GM12801 (cell line): Measurements from ENCODE around the gene IL7R.

ENCODE experiments used
- TF ChIP-seq, protein P1 (sequence below): IDR thresholded peaks from one replicate; pipeline ENCODE4 v1.5.1; 2011; ENCODE audit warnings: control low read depth; ENCODE audit not compliant: insufficient read length; ENCODE audit errors: extremely low read depth

Gene IL7R

DNA sequence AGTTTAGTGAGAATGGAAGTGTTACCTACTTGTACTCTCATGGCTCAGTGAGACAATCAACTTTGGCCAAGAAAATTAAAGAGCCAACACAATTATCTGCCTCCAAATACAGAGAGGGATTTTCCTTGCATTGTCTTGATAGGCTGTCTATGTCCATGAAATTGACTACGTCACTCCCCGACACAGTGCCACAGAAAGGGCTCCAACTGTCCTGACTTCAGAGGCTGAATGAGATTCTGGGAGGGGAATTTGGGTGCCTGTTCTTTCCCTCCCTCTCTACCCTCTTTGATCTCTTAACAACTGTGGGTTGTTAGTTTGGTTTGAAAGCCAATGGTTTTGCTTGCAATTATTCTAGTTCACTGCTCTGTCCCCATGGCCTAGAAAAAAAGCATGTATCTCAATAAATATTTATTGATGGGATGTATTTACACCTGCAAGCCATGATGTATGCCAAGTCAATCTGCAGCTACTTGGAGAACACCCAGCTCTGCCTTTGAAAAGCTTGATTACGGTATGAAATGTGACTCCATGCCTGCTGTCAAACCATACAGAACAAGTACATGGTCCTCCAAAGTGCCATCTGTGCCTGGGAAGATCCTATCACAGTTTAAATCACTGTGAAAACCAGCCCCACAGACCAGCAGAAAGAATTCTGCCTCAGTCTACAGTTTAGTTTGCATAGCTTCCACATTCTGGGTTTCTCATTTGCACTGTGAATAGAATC lies 44.4 kb downstream of the IL7R start:
- TF ChIP-seq, protein P1, sequence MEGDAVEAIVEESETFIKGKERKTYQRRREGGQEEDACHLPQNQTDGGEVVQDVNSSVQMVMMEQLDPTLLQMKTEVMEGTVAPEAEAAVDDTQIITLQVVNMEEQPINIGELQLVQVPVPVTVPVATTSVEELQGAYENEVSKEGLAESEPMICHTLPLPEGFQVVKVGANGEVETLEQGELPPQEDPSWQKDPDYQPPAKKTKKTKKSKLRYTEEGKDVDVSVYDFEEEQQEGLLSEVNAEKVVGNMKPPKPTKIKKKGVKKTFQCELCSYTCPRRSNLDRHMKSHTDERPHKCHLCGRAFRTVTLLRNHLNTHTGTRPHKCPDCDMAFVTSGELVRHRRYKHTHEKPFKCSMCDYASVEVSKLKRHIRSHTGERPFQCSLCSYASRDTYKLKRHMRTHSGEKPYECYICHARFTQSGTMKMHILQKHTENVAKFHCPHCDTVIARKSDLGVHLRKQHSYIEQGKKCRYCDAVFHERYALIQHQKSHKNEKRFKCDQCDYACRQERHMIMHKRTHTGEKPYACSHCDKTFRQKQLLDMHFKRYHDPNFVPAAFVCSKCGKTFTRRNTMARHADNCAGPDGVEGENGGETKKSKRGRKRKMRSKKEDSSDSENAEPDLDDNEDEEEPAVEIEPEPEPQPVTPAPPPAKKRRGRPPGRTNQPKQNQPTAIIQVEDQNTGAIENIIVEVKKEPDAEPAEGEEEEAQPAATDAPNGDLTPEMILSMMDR = no peak

DNA sequence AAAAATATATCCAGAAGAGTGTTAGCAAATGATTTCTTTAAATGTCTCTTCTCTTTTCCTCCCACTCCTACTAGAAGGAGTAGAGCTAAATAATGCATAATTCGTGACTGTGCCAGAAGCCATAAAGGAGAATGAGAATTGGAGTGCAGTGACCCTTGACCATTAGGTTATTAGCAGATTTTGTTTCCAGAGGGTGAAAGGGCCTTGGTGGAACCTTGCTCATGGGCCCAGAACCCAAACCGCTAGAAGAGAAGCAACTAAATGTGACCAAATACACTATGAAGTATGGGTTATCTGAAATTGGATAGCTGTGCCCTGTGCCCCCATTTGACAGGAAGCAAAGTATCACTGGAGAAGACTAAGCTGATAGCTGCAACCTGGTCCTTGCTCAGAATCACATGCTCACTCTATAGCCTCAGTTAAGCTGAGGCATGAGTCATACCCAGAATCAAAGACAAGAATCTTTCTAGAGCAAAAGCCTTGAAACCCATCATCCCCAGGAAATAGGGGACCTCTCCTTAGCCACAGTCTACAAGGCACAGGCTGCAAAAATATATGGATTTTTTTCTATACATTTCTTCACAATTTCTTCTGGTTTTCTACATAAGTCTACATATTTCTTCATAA lies 45.5 kb downstream of the IL7R start:
- TF ChIP-seq, protein P1 = no peak

DNA sequence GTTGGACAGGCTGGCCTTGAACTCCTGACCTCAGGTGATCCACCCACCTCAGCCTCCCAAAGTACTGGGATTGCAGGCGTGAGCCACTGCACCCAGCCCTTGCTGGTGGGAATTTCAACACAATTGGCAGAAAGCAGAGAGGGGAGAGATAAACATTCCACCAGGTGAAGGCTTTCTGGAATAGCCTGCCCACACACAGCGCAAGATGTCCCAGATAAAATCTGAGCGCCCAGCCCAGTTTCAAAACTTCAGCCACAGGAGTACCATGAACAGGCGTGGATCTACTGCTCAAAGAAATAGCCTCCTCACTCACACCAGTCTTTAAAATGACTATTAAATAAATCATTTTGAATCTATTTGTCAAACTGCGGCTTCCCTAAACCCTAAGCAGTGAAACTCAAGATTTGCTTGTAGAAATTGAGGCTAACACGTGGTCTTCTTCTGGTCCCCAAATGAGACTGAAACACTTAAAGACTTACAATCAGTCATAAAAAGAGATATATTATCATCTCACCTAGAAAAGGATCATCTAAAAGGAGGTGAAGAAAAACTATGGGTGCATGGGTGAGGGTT lies 47.0 kb downstream of the IL7R start:
- TF ChIP-seq, protein P1 = no peak

DNA sequence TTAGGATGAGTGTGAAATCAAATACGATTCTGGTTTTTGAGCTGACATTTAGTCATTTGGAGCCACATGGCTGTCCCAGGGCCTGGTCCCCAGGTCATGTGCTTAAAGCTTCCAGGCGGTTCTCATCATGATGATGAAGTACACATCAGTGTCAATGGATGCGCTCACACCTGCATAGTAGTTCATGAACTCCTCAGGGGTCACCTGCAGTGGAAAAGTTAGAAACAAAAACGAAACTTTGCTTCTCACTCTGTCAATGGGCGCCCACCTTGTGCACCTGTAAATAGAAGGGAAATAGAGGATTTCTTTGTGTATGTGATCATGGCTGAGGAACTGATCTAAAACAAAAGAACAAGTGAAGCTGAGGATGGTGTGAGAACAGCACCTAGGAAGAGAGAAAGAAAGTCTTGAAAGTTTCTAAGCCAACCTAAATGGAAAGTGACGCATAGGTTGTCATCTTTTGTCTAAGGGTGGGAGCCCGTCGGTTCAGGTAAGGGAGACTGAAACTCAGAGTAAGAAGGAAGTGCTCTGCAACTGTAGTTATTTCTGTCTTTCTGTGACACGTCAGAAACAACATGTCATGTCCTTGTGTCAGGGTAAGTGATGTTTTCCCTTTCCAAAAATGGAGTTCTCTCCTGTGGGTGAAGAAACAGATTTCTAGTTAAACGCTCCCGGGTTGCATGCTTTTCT lies 47.9 kb downstream of the IL7R start:
- TF ChIP-seq, protein P1 = no peak

DNA sequence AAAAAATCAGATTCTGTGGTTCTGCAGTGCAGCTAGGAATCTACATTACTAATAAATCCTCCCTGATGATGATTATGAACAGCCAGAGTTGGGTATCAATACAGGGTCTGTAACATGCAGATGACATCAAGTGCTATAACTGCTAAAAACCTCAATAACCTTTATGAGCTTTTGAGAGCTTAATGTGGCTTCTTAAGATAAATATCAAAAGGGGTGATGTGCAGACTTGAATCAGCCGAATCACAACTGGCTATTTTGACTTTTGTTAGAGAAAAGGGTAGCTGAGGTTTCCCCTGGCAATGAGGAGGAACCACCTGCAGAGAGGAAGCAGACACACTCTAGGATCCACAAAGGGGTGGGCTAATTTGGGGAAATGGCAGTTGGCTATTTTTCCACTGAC lies 51.5 kb downstream of the IL7R start:
- TF ChIP-seq, protein P1 = no peak

DNA sequence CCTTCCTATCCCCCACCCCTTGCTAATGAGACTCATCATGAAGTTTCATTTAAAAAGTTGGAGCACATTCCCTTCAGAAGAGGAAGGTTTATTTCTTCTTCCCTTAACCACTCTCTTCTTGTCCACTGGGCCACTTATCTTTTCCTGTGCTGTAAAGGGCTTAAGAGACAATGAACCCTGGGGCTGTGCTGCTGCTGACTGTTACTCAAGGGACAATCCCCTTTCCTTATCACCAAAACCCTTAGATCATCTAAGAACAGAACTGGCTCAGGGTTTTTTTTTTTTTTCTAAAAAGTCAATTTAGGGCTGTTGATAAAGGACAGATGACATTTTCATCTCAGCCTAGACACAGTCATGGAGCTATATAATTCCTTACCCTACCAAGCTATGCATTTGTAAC lies 52.1 kb downstream of the IL7R start:
- TF ChIP-seq, protein P1 = no peak

DNA sequence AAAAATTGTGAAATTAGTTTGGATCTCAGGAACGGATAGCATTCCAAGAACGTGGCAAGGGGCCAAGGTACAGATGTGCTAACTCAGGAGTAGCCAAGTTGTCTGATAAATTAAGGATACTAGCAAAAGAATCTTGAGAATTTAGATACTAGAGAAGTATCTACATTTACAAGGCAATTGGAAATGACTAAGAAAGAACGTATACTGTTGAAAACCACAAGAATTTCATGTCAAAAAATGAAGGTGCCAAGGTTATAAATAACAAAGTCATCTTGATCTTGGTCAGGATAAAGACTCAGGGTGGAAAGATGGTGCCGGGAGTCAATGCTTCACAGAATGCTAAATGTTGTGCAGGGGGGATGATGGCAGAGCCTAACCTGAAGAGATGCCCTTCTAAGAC lies 62.5 kb downstream of the IL7R start:
- TF ChIP-seq, protein P1 = no peak
